ENCODE data around the gene NGRN.

NGRN gene

GRCh38 chr15:90265271-90266060 lies at the start of gene NGRN:
TSS of gene NGRN (plus strand) at chr15:90265672. CDS start at chr15:90265713, 41 bp downstream.
- DNase-seq = peak; percentile 93 to 96

GRCh38 chr15:90217671-90218394 lies 47.6 kb upstream of the NGRN start:
- DNase-seq = no peak

GRCh38 chr15:90219421-90220141 lies 45.9 kb upstream of the NGRN start:
- DNase-seq = peak; percentile 47 to 59

GRCh38 chr15:90221246-90221900 lies 44.1 kb upstream of the NGRN start:
- peak; percentile 73 to 77 for DNase-seq

- no peak for DNase-seq
Observed at GRCh38 chr15:90222547-90222946, 42.9 kb upstream of the NGRN start.

- no peak for DNase-seq
Observed at GRCh38 chr15:90223441-90224165, 41.9 kb upstream of the NGRN start.

- DNase-seq = no peak
Observed at GRCh38 chr15:90225047-90225446, 40.4 kb upstream of the NGRN start.

GRCh38 chr15:90225504-90226234 lies 39.8 kb upstream of the NGRN start:
- no peak for DNase-seq

- DNase-seq = no peak
Observed at GRCh38 chr15:90227336-90227735, 38.1 kb upstream of the NGRN start.

GRCh38 chr15:90227816-90228772 lies 37.4 kb upstream of the NGRN start:
- no peak for DNase-seq

- DNase-seq = no peak
Observed at GRCh38 chr15:90228960-90229359, 36.5 kb upstream of the NGRN start.

GRCh38 chr15:90230071-90230494 lies 35.4 kb upstream of the NGRN start:
- DNase-seq = no peak

GRCh38 chr15:90230610-90231009 lies 34.9 kb upstream of the NGRN start:
- DNase-seq = no peak

- peak in 1 of 2 experiments; percentile 27 for DNase-seq
Observed at GRCh38 chr15:90231028-90232017, 34.1 kb upstream of the NGRN start.

- DNase-seq = no peak
Observed at GRCh38 chr15:90232196-90232595, 33.3 kb upstream of the NGRN start.

- peak; percentile 34 to 60 for DNase-seq
Observed at GRCh38 chr15:90232941-90233386, 32.5 kb upstream of the NGRN start.

- peak; percentile 91 for DNase-seq
Observed at GRCh38 chr15:90233387-90234095, 31.9 kb upstream of the NGRN start, which contains the start of gene CIB1. TSS of gene CIB1 (minus strand) at chr15:90233941. CDS start at chr15:90233885, 56 bp downstream.

Data from Kasumi-1 (cell line).